Astrocyte of the spinal cord (primary cell): ENCODE measurements around the gene LRCH2.
A peak's percentile ranks its signal among the peaks of the same experiment; 100 is the strongest.

Experiments
- DNase-seq: peaks from one replicate; pipeline ENCODE4 v3.0.0; 2011; ENCODE audit warnings: low read depth, low spot score
- H3K4me3 ChIP-seq: 2 replicates; pipeline ENCODE4 v1.5.1; 2011; ENCODE audit warnings: low read depth, mild to moderate bottlenecking, low read length, moderate library complexity
- CTCF ChIP-seq: IDR thresholded peaks from 2 replicates; pipeline ENCODE4 v1.5.1; 2012; ENCODE audit warnings: low read depth, mild to moderate bottlenecking, low read length, inconsistent platforms
- in situ Hi-C: cut with HindIII; loops from 2 replicates; pipeline ENCODE4 v1.10.0; 2017; ENCODE audit warnings: low sequenced_read_pairs

Gene LRCH2

GRCh38 chrX:115173181-115173580 is 60.7 kb downstream of the LRCH2 start:
- no peak for DNase-seq
- H3K4me3 ChIP-seq = no peak overlapping the region
- TF ChIP-seq CTCF = no peak
- in situ Hi-C loops = no loop called here

GRCh38 chrX:115147220-115147619 is 86.7 kb downstream of the LRCH2 start:
- in situ Hi-C loops = no loop called here
- DNase-seq = peak; percentile 29
- no peak overlapping the region for H3K4me3 ChIP-seq
- peak; percentile 44 for TF ChIP-seq CTCF

DNA sequence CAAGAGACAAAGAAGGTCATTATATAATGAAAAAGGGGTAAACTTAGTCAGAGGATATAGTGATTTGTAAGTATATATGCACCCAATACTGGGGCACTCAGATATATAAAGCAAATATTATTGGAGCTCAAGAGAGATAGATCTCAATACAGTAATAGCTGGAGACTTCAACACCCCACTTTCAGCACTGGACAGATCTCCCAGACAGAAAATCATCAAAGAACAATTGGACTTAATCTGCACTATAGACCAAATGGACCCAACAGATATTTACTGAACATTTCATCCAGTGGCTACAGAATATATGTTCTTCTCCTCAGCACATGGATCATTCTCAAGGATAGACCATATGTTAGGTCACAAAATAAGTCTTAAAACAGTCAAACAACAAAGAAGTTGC is 91.8 kb downstream of the LRCH2 start:
- in situ Hi-C loops = no loop called here
- no peak overlapping the region for H3K4me3 ChIP-seq
- no peak for TF ChIP-seq CTCF
- DNase-seq = no peak

DNA sequence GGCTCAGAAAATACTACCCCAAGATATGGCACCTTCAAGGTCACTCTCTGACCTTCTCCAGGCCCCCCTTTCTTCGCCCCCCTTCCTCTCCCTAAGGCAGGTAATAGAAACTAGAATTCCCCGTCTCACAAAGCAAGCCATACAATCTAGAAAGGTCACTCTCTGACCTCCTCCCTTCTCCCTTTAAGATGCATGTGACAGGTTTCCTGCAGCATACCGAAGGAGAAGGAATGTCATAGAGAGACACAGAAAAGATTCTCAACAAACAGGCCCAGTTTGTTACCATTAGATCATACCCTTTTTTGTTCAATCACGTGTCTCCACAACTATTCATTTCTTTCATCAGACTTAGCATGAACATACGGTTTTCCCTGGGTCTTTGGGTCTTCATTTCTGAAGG is 95.9 kb downstream of the LRCH2 start:
- in situ Hi-C loops = no loop called here
- no peak for DNase-seq

GRCh38 chrX:115134382-115134781 is 99.5 kb downstream of the LRCH2 start:
- in situ Hi-C loops = no loop called here
- DNase-seq = no peak
- no peak for TF ChIP-seq CTCF
- no peak overlapping the region for H3K4me3 ChIP-seq

More for the DNA sequence above, 95.9 kb downstream of the LRCH2 start:
- TF ChIP-seq CTCF = no peak
- H3K4me3 ChIP-seq = no peak overlapping the region

- no peak overlapping the region for H3K4me3 ChIP-seq
- TF ChIP-seq CTCF = no peak
- in situ Hi-C loops = no loop called here
- no peak for DNase-seq
Measured at GRCh38 chrX:115112411-115112810, 121.5 kb downstream of the LRCH2 start.

- no peak for TF ChIP-seq CTCF
- DNase-seq = no peak
- in situ Hi-C loops = no loop called here
- H3K4me3 ChIP-seq = no peak overlapping the region
Measured at GRCh38 chrX:115098897-115099296, 135.0 kb downstream of the LRCH2 start.
